ENCODE measurements around the gene CRNN. TPM values are rescaled to one million over a fixed set of nuclear protein-coding genes. Genes with fewer than 3 reads are reported as not detected.

The CRNN gene
- total and polyA plus RNA-seq, 10 of the 15 experiments (the other 5 are each of a cell fraction or from before 2014, with no cell fraction given), result not detected

- Histone ChIP-seq H3K27ac (ENCODE audit: control insufficient read depth, insufficient read depth) (no peak overlapping the region), H3K4me2 (ENCODE audit: control insufficient read depth, insufficient read depth) (no peak overlapping the region), H3K27me3 (replicated peaks in 1 of 2; ENCODE audit: control insufficient read depth in 2 of 2, insufficient read depth in 2 of 2, low read length in 1 of 2) (no peaks in the 10 kb centered on the region; a peak in 1 of 4 replicates), H3K4me1 (ENCODE audit: control insufficient read depth, insufficient read depth, low read length) (no peaks in the 10 kb centered on the region), H3K79me2 (ENCODE audit: control insufficient read depth, insufficient read depth, low read length) (no peaks in the 10 kb centered on the region), H2AFZ (ENCODE audit: control insufficient read depth, low read depth, low read length) (no peak overlapping the region), H4K20me1 (ENCODE audit: control insufficient read depth, insufficient read depth) (no peaks in the 10 kb centered on the region), H3K9me3 (replicated peaks; ENCODE audit: control insufficient read depth, insufficient read depth, low read length) (no peaks in the 10 kb centered on the region), H3K9ac (ENCODE audit: control insufficient read depth, insufficient read depth, low read length) (no peak overlapping the region), H3K4me3 (no peak overlapping the region), H3K36me3 (ENCODE audit: control insufficient read depth in 2 of 2, insufficient read depth in 2 of 2, low read length in 1 of 2) (no peaks in the 10 kb centered on the region)
- in situ Hi-C loops (cut with MboI), result no loop called here
- intact Hi-C loops (cut with micrococcal nuclease; ENCODE audit: unreplicated experiment), result no loop called here
- no TSS peak for BruUV-seq (replicated peaks)
- no peak for DNase-seq (ENCODE audit: low read depth, low spot score)
- TF ChIP-seq SP1 (IDR thresholded peaks at IDR 0.05; ENCODE audit: low read depth, low read length) (no peak), POLR2AphosphoS5 (IDR thresholded peaks at IDR 0.05; ENCODE audit: low read length) (no peak), NR2F1 (conservative IDR thresholded peaks at IDR 0.05) (no peak), RAD51 (IDR thresholded peaks at IDR 0.05) (no peak)
- RAD21 ChIA-PET (ENCODE audit: unreplicated experiment), result no interaction called here
- 0% methylated on average over 3 of the region's 3 CpGs for WGBS (ENCODE audit: insufficient coverage, insufficient replicate concordance, low lambda C conversion rate, missing lambda C conversion rate)
- no peak for FAIRE-seq
- ATAC-seq, result no peak
- POLR2A ChIA-PET, result no interaction called here
- SMC1A ChIA-PET (ENCODE audit: uncharacterized antibody, unreplicated experiment), result no interaction called here
- CTCF ChIA-PET, result no interaction called here
Measured at GRCh38 chr1:152410028-152410427, 4.0 kb downstream of the CRNN start.

- Histone ChIP-seq H2AFZ (ENCODE audit: control insufficient read depth, low read depth, low read length) (no peak overlapping the region), H3K36me3 (ENCODE audit: control insufficient read depth in 2 of 2, insufficient read depth in 2 of 2, low read length in 1 of 2) (no peaks in the 10 kb centered on the region), H3K27ac (ENCODE audit: control insufficient read depth, insufficient read depth) (no peak overlapping the region), H3K4me2 (ENCODE audit: control insufficient read depth, insufficient read depth) (no peak overlapping the region), H3K4me1 (ENCODE audit: control insufficient read depth, insufficient read depth, low read length) (no peaks in the 10 kb centered on the region), H3K27me3 (replicated peaks in 1 of 2; ENCODE audit: control insufficient read depth in 2 of 2, insufficient read depth in 2 of 2, low read length in 1 of 2) (no peaks in the 10 kb centered on the region; a peak in 1 of 4 replicates), H3K9ac (ENCODE audit: control insufficient read depth, insufficient read depth, low read length) (no peak overlapping the region), H3K4me3 (no peak overlapping the region), H3K79me2 (ENCODE audit: control insufficient read depth, insufficient read depth, low read length) (no peaks in the 10 kb centered on the region), H4K20me1 (ENCODE audit: control insufficient read depth, insufficient read depth) (no peaks in the 10 kb centered on the region), H3K9me3 (replicated peaks; ENCODE audit: control insufficient read depth, insufficient read depth, low read length) (no peaks in the 10 kb centered on the region)
- no peak for DNase-seq (ENCODE audit: low read depth, low spot score)
- BruUV-seq (replicated peaks), result no TSS peak
- POLR2A ChIA-PET, result no interaction called here
- TF ChIP-seq MEF2B (IDR thresholded peaks at IDR 0.05; ENCODE audit: partially characterized antibody, poor library complexity, severe bottlenecking), result no peak
- no peak for TF ChIP-seq TCF12 (IDR thresholded peaks at IDR 0.05; ENCODE audit: low read depth, low read length)
- TF ChIP-seq, protein P1, sequence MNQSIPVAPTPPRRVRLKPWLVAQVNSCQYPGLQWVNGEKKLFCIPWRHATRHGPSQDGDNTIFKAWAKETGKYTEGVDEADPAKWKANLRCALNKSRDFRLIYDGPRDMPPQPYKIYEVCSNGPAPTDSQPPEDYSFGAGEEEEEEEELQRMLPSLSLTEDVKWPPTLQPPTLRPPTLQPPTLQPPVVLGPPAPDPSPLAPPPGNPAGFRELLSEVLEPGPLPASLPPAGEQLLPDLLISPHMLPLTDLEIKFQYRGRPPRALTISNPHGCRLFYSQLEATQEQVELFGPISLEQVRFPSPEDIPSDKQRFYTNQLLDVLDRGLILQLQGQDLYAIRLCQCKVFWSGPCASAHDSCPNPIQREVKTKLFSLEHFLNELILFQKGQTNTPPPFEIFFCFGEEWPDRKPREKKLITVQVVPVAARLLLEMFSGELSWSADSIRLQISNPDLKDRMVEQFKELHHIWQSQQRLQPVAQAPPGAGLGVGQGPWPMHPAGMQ (IDR thresholded peaks at IDR 0.05; ENCODE audit: borderline replicate concordance), result no peak
- no peak for TF ChIP-seq BHLHE40 (IDR thresholded peaks at IDR 0.05; ENCODE audit: borderline replicate concordance in 1 of 2, low read depth in 2 of 2, low read length in 1 of 2)
- TF ChIP-seq RB1 (IDR thresholded peaks at IDR 0.05; ENCODE audit: borderline replicate concordance), result no peak
- TF ChIP-seq LARP7 (IDR thresholded peaks at IDR 0.05), result no peak
- TF ChIP-seq CREM (IDR thresholded peaks at IDR 0.05; ENCODE audit: low read depth), result no peak
- no peak for TF ChIP-seq CBFB (IDR thresholded peaks at IDR 0.05; ENCODE audit: low read depth)
- TF ChIP-seq CREB1 (IDR thresholded peaks at IDR 0.05; ENCODE audit: low read depth), result no peak
- TF ChIP-seq BCL3 (IDR thresholded peaks at IDR 0.05; ENCODE audit: borderline replicate concordance, insufficient read depth, low read depth, low read length, poor library complexity, severe bottlenecking), result no peak
- no peak for TF ChIP-seq SP1 (IDR thresholded peaks at IDR 0.05; ENCODE audit: low read depth, low read length)
- TF ChIP-seq KDM1A (IDR thresholded peaks at IDR 0.05; ENCODE audit: borderline replicate concordance), result no peak
- intact Hi-C loops (cut with micrococcal nuclease; ENCODE audit: unreplicated experiment), result no loop called here
- RAD21 ChIA-PET (ENCODE audit: unreplicated experiment), result no interaction called here
- CTCF ChIA-PET, result no interaction called here
- SMC1A ChIA-PET (ENCODE audit: uncharacterized antibody, unreplicated experiment), result no interaction called here
- no peak for FAIRE-seq
- in situ Hi-C loops (cut with MboI), result no loop called here
- WGBS (ENCODE audit: insufficient coverage, insufficient replicate concordance, low lambda C conversion rate, missing lambda C conversion rate), result 55% methylated on average over 4 of the region's 4 CpGs
- ATAC-seq, result no peak
Measured at GRCh38 chr1:152408664-152409063, 5.4 kb downstream of the CRNN start.

Measured in GM12878 (cell line).